Coronary artery (tissue), 2 donors: Measurements from ENCODE around the gene ADORA1.

Experiments used
- DNase-seq: peaks from one replicate; pipeline ENCODE4 v3.0.0-alpha.2; 2017; ENCODE audit warnings: low spot score
- H3K27ac ChIP-seq, 2 donors: fragments of 200-600 bp; sonication (generic); one replicate each; pipeline ENCODE4 v1.5.1; 2016 to 2019
- H3K4me3 ChIP-seq: fragments of 200-600 bp; sonication (generic); 2 replicates; pipeline ENCODE4 v1.5.1; 2016; ENCODE audit warnings: mild to moderate bottlenecking, moderate library complexity
- CTCF ChIP-seq: fragments of 200-600 bp; sonication (generic); IDR thresholded peaks from one replicate; pipeline ENCODE4 v1.5.1; 2019; ENCODE audit warnings: antibody characterized with exemption

ADORA1 gene

GRCh38 chr1:203178821-203179666, 51.5 kb downstream of the ADORA1 start:
- no peak for DNase-seq
- Histone ChIP-seq H3K4me3 (no peak overlapping the region), H3K27ac (no peak overlapping the region)
- TF ChIP-seq CTCF, result no peak

GRCh38 chr1:203179667-203180005, 52.1 kb downstream of the ADORA1 start:
- no peak for DNase-seq
- TF ChIP-seq CTCF, result no peak
- H3K4me3 ChIP-seq, result no peak overlapping the region
- H3K27ac ChIP-seq, result no peak overlapping the region

- H3K27ac ChIP-seq, result no peak overlapping the region
- no peak overlapping the region for H3K4me3 ChIP-seq
- DNase-seq, result no peak
- no peak for TF ChIP-seq CTCF
These were observed 53.2 kb downstream of the ADORA1 start for GRCh38 chr1:203180611-203181330.

- no peak for TF ChIP-seq CTCF
- H3K27ac ChIP-seq, result no peak overlapping the region
- H3K4me3 ChIP-seq, result no peak overlapping the region
- DNase-seq, result no peak
These were observed 54.3 kb downstream of the ADORA1 start for GRCh38 chr1:203181586-203182386.

- DNase-seq, result no peak
- TF ChIP-seq CTCF, result no peak
- Histone ChIP-seq H3K27ac (no peak overlapping the region), H3K4me3 (no peak overlapping the region)
These were observed 54.9 kb downstream of the ADORA1 start for GRCh38 chr1:203182387-203182953.

GRCh38 chr1:203183828-203184227, 56.3 kb downstream of the ADORA1 start:
- H3K27ac ChIP-seq, result no peak overlapping the region
- no peak for TF ChIP-seq CTCF
- DNase-seq, result no peak
- no peak overlapping the region for H3K4me3 ChIP-seq
